Erythroblast (primary cell): Measurements from ENCODE around the gene CEACAM16.

Experiments
- GATA1 ChIP-seq: IDR thresholded peaks from 2 replicates; pipeline ENCODE4 v1.6.1; 2011; ENCODE audit warnings: low read depth, mild to moderate bottlenecking, control low read depth, low read length, moderate library complexity
- POLR2A ChIP-seq: IDR thresholded peaks from 2 replicates; pipeline ENCODE4 v1.6.1; 2011; ENCODE audit warnings: mild to moderate bottlenecking, low read length

GRCh38 chr19:44685877-44686276 lies 13.1 kb upstream of the CEACAM16 start:
- TF ChIP-seq POLR2A (no peak), GATA1 (no peak)
